Ovary (tissue), 3 donors: ENCODE data around the gene TMOD4.

Experiments
- EP300 ChIP-seq: sonication (generic); formaldehyde crosslinking; IDR thresholded peaks from one replicate; pipeline ENCODE4 v1.6.1; 2017; ENCODE audit warnings: antibody characterized with exemption
- POLR2A ChIP-seq: fragments of 450-650 bp; IDR thresholded peaks from one replicate; pipeline ENCODE4 v1.6.1; 2017; ENCODE audit warnings: antibody characterized with exemption, mild to moderate bottlenecking, moderate library complexity
- TF ChIP-seq, protein P1 (sequence below), 3 donors: fragments of 450-650 bp in 2 of 3; fragments of 200-600 bp in 1 of 3; IDR thresholded peaks; one replicate each; pipeline versions ENCODE4 v1.5.1 to v1.8.0; 2016 to 2022; ENCODE audit warnings: antibody characterized with exemption in 3 of 3, mild to moderate bottlenecking in 1 of 3
- donor health status: DM: no; HTN: no; CAD: no.

DNA sequence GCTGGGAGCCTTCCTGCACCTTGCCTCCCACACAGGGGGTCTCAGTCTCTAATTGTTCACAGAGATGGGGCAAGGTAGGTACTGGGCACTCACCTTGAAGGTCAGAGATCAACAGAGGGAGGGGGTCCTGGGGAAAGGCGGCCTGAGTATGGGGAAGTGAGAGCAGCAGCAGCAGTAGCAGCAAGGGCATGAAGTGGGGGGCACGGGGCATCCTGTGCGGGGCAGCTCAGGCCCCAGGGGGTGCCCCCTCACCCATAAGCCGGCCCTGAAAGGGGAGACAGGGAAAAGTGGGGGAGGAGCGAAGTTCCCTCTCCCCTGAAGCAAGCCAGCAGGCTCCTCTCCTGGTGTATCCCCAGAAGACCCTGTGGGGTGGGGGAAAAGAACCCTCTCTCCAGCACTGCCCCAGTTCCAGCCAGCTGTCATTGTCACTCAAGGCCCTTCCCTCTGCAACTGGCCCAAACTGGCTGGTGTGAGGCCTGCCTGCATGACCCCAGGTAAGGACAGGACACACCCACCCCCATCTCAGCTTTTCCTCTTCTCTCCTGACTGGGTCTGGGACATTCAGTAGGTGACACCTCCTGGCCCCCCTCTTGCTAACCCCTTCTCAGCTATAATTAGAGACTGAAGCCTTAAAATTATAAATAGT lies 33.2 kb downstream of the TMOD4 start:
- no peak for TF ChIP-seq POLR2A
- TF ChIP-seq EP300: no peak
- TF ChIP-seq, protein P1, sequence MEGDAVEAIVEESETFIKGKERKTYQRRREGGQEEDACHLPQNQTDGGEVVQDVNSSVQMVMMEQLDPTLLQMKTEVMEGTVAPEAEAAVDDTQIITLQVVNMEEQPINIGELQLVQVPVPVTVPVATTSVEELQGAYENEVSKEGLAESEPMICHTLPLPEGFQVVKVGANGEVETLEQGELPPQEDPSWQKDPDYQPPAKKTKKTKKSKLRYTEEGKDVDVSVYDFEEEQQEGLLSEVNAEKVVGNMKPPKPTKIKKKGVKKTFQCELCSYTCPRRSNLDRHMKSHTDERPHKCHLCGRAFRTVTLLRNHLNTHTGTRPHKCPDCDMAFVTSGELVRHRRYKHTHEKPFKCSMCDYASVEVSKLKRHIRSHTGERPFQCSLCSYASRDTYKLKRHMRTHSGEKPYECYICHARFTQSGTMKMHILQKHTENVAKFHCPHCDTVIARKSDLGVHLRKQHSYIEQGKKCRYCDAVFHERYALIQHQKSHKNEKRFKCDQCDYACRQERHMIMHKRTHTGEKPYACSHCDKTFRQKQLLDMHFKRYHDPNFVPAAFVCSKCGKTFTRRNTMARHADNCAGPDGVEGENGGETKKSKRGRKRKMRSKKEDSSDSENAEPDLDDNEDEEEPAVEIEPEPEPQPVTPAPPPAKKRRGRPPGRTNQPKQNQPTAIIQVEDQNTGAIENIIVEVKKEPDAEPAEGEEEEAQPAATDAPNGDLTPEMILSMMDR (IDR thresholded peaks at IDR 0.05): no peak
